Naive B cell (primary cell): ENCODE data around the gene ACY1. TPM values are rescaled to one million over a fixed set of nuclear protein-coding genes. Genes with fewer than 3 reads are reported as not detected.

Source experiments
- ATAC-seq, 2 donors: fragments of 150-1000 bp; cut with Tn5 transposase; 2 replicates each; pipeline ENCODE4 v1.10.0; 2021; ENCODE audit warnings: low read depth in 2 of 2, mild to moderate bottlenecking in 2 of 2, moderate library complexity in 2 of 2
- DNase-seq: peaks from one replicate; pipeline ENCODE4 v3.0.0; 2022
- H3K27ac Mint-ChIP-seq, 6 donors: one replicate each; pipeline ENCODE4 v1.8.0; 2020 to 2022; ENCODE audit warnings: mild to moderate bottlenecking in 6 of 6, mixed read lengths in 6 of 6, moderate library complexity in 5 of 6, inconsistent platforms in 2 of 6
- H3K27me3 Mint-ChIP-seq, 3 donors: one replicate each; pipeline ENCODE4 v1.8.0; 2021 to 2022; ENCODE audit warnings: mixed read lengths in 3 of 3, mild to moderate bottlenecking in 1 of 3
- H3K36me3 Mint-ChIP-seq, 2 donors: one replicate each; pipeline ENCODE4 v1.8.0; 2020 to 2022; ENCODE audit warnings: mixed read lengths in 2 of 2, inconsistent platforms in 1 of 2, mild to moderate bottlenecking in 1 of 2
- H3K4me1 Mint-ChIP-seq, 3 donors: one replicate each; pipeline ENCODE4 v1.8.0; 2020 to 2022; ENCODE audit warnings: mixed read lengths in 3 of 3, inconsistent platforms in 1 of 3, mild to moderate bottlenecking in 1 of 3, moderate library complexity in 1 of 3
- H3K4me3 Mint-ChIP-seq, 8 donors: one replicate each; pipeline ENCODE4 v1.8.0; 2020 to 2022; ENCODE audit warnings: mild to moderate bottlenecking in 8 of 8, mixed read lengths in 8 of 8, moderate library complexity in 8 of 8, inconsistent platforms in 2 of 8
- H3K9me3 Mint-ChIP-seq, 7 donors: one replicate each; pipeline ENCODE4 v1.8.0; 2020 to 2022; ENCODE audit warnings: mixed read lengths in 7 of 7, mild to moderate bottlenecking in 5 of 7, inconsistent platforms in 2 of 7, moderate library complexity in 1 of 7
- polyA plus RNA-seq, 6 donors: library from polyadenylated mRNA; unstranded; fragments of 300-500 nt; fragmentation: Illumina TruSeq; gene quantifications; one replicate each; pipeline ENCODE4 v1.2.3, GENCODE V29; 2021; ENCODE audit warnings: low read depth in 6 of 6

The ACY1 gene
- polyA plus RNA-seq, 6 donors from 2014 or later, result 15.2 to 23.1 (median 18.4) TPM

GRCh38 chr3:52017586-52017985, 34.3 kb downstream of the ACY1 start:
- Mint-ChIP-seq H3K36me3 (no peaks in the 10 kb centered on the region), H3K9me3 (no peaks in the 10 kb centered on the region), H3K27me3 (no peaks in the 10 kb centered on the region), H3K4me1 (peaks cover 0 to 5% (median 0%) of the 10 kb centered on the region in 3 donors), H3K4me3 (no peak overlapping the region), H3K27ac (peak overlapping the region in 2 of 6 donors; percentile 21 to 73)
- DNase-seq (no peak), ATAC-seq (no peak)

- DNase-seq (no peak), ATAC-seq (no peak)
- no peaks in the 10 kb centered on the region for H3K27me3 Mint-ChIP-seq
- H3K27ac Mint-ChIP-seq, result no peak overlapping the region
- H3K4me3 Mint-ChIP-seq, result no peak overlapping the region
- H3K4me1 Mint-ChIP-seq, result peaks cover 4 to 11% (median 5%) of the 10 kb centered on the region in 3 donors
- H3K36me3 Mint-ChIP-seq, result no peaks in the 10 kb centered on the region
- no peaks in the 10 kb centered on the region for H3K9me3 Mint-ChIP-seq
Measured at GRCh38 chr3:52018319-52019000, 35.1 kb downstream of the ACY1 start.

- peak overlapping the region in 2 of 6 donors; percentile 56 to 97 for H3K27ac Mint-ChIP-seq
Measured at GRCh38 chr3:52019352-52020080, 36.2 kb downstream of the ACY1 start.

GRCh38 chr3:52020796-52021195, 37.5 kb downstream of the ACY1 start:
- ATAC-seq (no peak), DNase-seq (no peak)
- no peak overlapping the region for H3K4me3 Mint-ChIP-seq

More at GRCh38 chr3:52019352-52020080, 36.2 kb downstream of the ACY1 start:
- Mint-ChIP-seq H3K9me3 (no peaks in the 10 kb centered on the region), H3K36me3 (no peaks in the 10 kb centered on the region), H3K4me3 (peak overlapping the region in 2 of 8 donors; percentile 47 to 73), H3K27me3 (no peaks in the 10 kb centered on the region), H3K4me1 (peaks cover 14 to 19% (median 16%) of the 10 kb centered on the region in 3 donors)
- DNase-seq, result no peak
- ATAC-seq, result no peak

GRCh38 chr3:52021489-52022268, 38.3 kb downstream of the ACY1 start:
- Mint-ChIP-seq H3K27ac (peak overlapping the region in 2 of 6 donors; percentile 0 to 81), H3K27me3 (no peaks in the 10 kb centered on the region)
- no peak for ATAC-seq

More at GRCh38 chr3:52020796-52021195, 37.5 kb downstream of the ACY1 start:
- H3K27ac Mint-ChIP-seq, result peak overlapping the region in 1 of 6 donors; percentile 53
- no peaks in the 10 kb centered on the region for H3K9me3 Mint-ChIP-seq
- no peaks in the 10 kb centered on the region for H3K27me3 Mint-ChIP-seq
- no peaks in the 10 kb centered on the region for H3K36me3 Mint-ChIP-seq
- peaks cover 14 to 20% (median 14%) of the 10 kb centered on the region in 3 donors for H3K4me1 Mint-ChIP-seq

GRCh38 chr3:52022323-52023100, 39.2 kb downstream of the ACY1 start:
- ATAC-seq, result no peak
- H3K36me3 Mint-ChIP-seq, result no peaks in the 10 kb centered on the region
- no peak overlapping the region for H3K4me3 Mint-ChIP-seq
- DNase-seq, result no peak
- H3K4me1 Mint-ChIP-seq, result peaks cover 14 to 20% (median 14%) of the 10 kb centered on the region in 3 donors
- H3K9me3 Mint-ChIP-seq, result no peaks in the 10 kb centered on the region
- no peak overlapping the region for H3K27ac Mint-ChIP-seq
- H3K27me3 Mint-ChIP-seq, result no peaks in the 10 kb centered on the region

More at GRCh38 chr3:52021489-52022268, 38.3 kb downstream of the ACY1 start:
- DNase-seq, result no peak
- Mint-ChIP-seq H3K4me1 (peaks cover 14 to 20% (median 14%) of the 10 kb centered on the region in 3 donors), H3K9me3 (no peaks in the 10 kb centered on the region), H3K36me3 (no peaks in the 10 kb centered on the region), H3K4me3 (no peak overlapping the region)

- DNase-seq (no peak), ATAC-seq (no peak)
- Mint-ChIP-seq H3K27ac (peak overlapping the region in 1 of 6 donors; percentile 83), H3K27me3 (peaks cover 0 to 6% (median 0%) of the 10 kb centered on the region in 3 donors), H3K4me1 (peaks cover 14 to 20% (median 14%) of the 10 kb centered on the region in 3 donors), H3K4me3 (peak overlapping the region in 1 of 8 donors; percentile 6), H3K36me3 (no peaks in the 10 kb centered on the region), H3K9me3 (no peaks in the 10 kb centered on the region)
Measured at GRCh38 chr3:52023101-52023770, 39.9 kb downstream of the ACY1 start.

- H3K27ac Mint-ChIP-seq, result peak overlapping the region in 1 of 6 donors; percentile 24
Measured at GRCh38 chr3:52023860-52024764, 40.8 kb downstream of the ACY1 start.

GRCh38 chr3:52024765-52025452, 41.6 kb downstream of the ACY1 start:
- Mint-ChIP-seq H3K4me3 (no peak overlapping the region), H3K27ac (peak overlapping the region in 2 of 6 donors; percentile 19 to 22), H3K9me3 (no peaks in the 10 kb centered on the region), H3K36me3 (no peaks in the 10 kb centered on the region), H3K4me1 (peaks cover 14 to 20% (median 14%) of the 10 kb centered on the region in 3 donors), H3K27me3 (peaks cover 0 to 6% (median 0%) of the 10 kb centered on the region in 3 donors)
- ATAC-seq (no peak), DNase-seq (no peak)

More at GRCh38 chr3:52023860-52024764, 40.8 kb downstream of the ACY1 start:
- ATAC-seq (peak; percentile 61 to 64), DNase-seq (no peak)
- Mint-ChIP-seq H3K4me1 (peaks cover 14 to 20% (median 14%) of the 10 kb centered on the region in 3 donors), H3K27me3 (peaks cover 0 to 6% (median 0%) of the 10 kb centered on the region in 3 donors), H3K4me3 (peak overlapping the region in 3 of 8 donors; percentile 6 to 15 (median 12)), H3K9me3 (no peaks in the 10 kb centered on the region), H3K36me3 (no peaks in the 10 kb centered on the region)

- no peak overlapping the region for H3K4me3 Mint-ChIP-seq
Measured at GRCh38 chr3:52025453-52025852, 42.1 kb downstream of the ACY1 start.

GRCh38 chr3:52026041-52026440, 42.7 kb downstream of the ACY1 start:
- peaks cover 0 to 6% (median 0%) of the 10 kb centered on the region in 3 donors for H3K27me3 Mint-ChIP-seq
- no peak for ATAC-seq
- H3K4me1 Mint-ChIP-seq, result peaks cover 14 to 20% (median 14%) of the 10 kb centered on the region in 3 donors
- H3K9me3 Mint-ChIP-seq, result no peaks in the 10 kb centered on the region
- peak overlapping the region in 2 of 6 donors; percentile 74 to 78 for H3K27ac Mint-ChIP-seq
- DNase-seq, result no peak
- H3K4me3 Mint-ChIP-seq, result peak overlapping the region in 1 of 8 donors; percentile 21
- no peaks in the 10 kb centered on the region for H3K36me3 Mint-ChIP-seq

More at GRCh38 chr3:52025453-52025852, 42.1 kb downstream of the ACY1 start:
- Mint-ChIP-seq H3K27me3 (peaks cover 0 to 6% (median 0%) of the 10 kb centered on the region in 3 donors), H3K27ac (peak overlapping the region in 1 of 6 donors; percentile 22), H3K4me1 (peaks cover 14 to 20% (median 14%) of the 10 kb centered on the region in 3 donors), H3K36me3 (no peaks in the 10 kb centered on the region), H3K9me3 (no peaks in the 10 kb centered on the region)
- ATAC-seq, result no peak
- no peak for DNase-seq
